ENCODE data around the gene CD164. TPM values are rescaled to one million over a fixed set of nuclear protein-coding genes. Genes with fewer than 3 reads are reported as not detected.

The CD164 gene
- total RNA-seq, 4 donors from 2014 or later: 284 to 415 (median 340) TPM

GRCh38 chr6:109321752-109322151, 60.5 kb downstream of the CD164 start:
- intact Hi-C loops (cut with DNase I): no loop called here
- Histone ChIP-seq H3K4me3 (replicated peaks in 1 of 3) (no peak overlapping the region), H3K4me1 (peaks cover 38 to 52% of the 10 kb centered on the region in 2 donors), H3K27me3 (no peaks in the 10 kb centered on the region), H3K36me3 (no peaks in the 10 kb centered on the region), H3K27ac (peak overlapping the region; percentile 55 to 63 (median 56)), H3K9me3 (no peaks in the 10 kb centered on the region)
- DNase-seq: peak; percentile 89
- WGBS, 2 donors: 31 to 44% methylated on average over 8 of the region's 8 CpGs
- TF ChIP-seq CTCF (IDR thresholded peaks at IDR 0.05): no peak
- no peak for TF ChIP-seq POLR2A (IDR thresholded peaks at IDR 0.05)

GRCh38 chr6:109320072-109320471, 62.2 kb downstream of the CD164 start:
- 91 to 93% methylated on average over 2 of the region's 2 CpGs for WGBS, 2 donors
- Histone ChIP-seq H3K36me3 (no peaks in the 10 kb centered on the region), H3K4me1 (peaks cover 38 to 52% of the 10 kb centered on the region in 2 donors), H3K27ac (peak overlapping the region in 1 of 3 donors; percentile 8), H3K9me3 (no peaks in the 10 kb centered on the region), H3K4me3 (replicated peaks in 1 of 3) (no peak overlapping the region), H3K27me3 (no peaks in the 10 kb centered on the region)
- intact Hi-C loops (cut with DNase I): no loop called here
- no peak for DNase-seq
- TF ChIP-seq POLR2A (IDR thresholded peaks at IDR 0.05) (no peak), CTCF (IDR thresholded peaks at IDR 0.05) (no peak)

GRCh38 chr6:109318328-109318876, 63.9 kb downstream of the CD164 start:
- no peak overlapping the region for H3K4me3 ChIP-seq (replicated peaks in 1 of 3)
- intact Hi-C loops (cut with DNase I): no loop called here
- WGBS, 2 donors: 19 to 53% methylated on average over 7 to 9 of the region's 11 CpGs
- TF ChIP-seq CTCF (IDR thresholded peaks at IDR 0.05) (no peak), POLR2A (IDR thresholded peaks at IDR 0.05) (no peak)
- peak overlapping the region; percentile 65 to 71 (median 71) for H3K27ac ChIP-seq
- DNase-seq: peak; percentile 40 to 56
- no peaks in the 10 kb centered on the region for H3K9me3 ChIP-seq
- peaks cover 38 to 47% of the 10 kb centered on the region in 2 donors for H3K4me1 ChIP-seq
- no peaks in the 10 kb centered on the region for H3K36me3 ChIP-seq
- no peaks in the 10 kb centered on the region for H3K27me3 ChIP-seq

GRCh38 chr6:109316909-109317308, 65.4 kb downstream of the CD164 start:
- 89 to 95% methylated on average over 5 of the region's 5 CpGs for WGBS, 2 donors
- H3K4me3 ChIP-seq (replicated peaks in 1 of 3): no peak overlapping the region
- no peaks in the 10 kb centered on the region for H3K9me3 ChIP-seq
- H3K4me1 ChIP-seq: peaks cover 25 to 35% of the 10 kb centered on the region in 2 donors
- DNase-seq: no peak
- intact Hi-C loops (cut with DNase I): no loop called here
- no peak for TF ChIP-seq POLR2A (IDR thresholded peaks at IDR 0.05)
- no peak for TF ChIP-seq CTCF (IDR thresholded peaks at IDR 0.05)
- H3K27ac ChIP-seq: no peak overlapping the region
- no peaks in the 10 kb centered on the region for H3K27me3 ChIP-seq
- no peaks in the 10 kb centered on the region for H3K36me3 ChIP-seq

Other genes with a start within 250 kb of the CD164 start
- 10 to 100 TPM; 20.1 to 31.2 (median 27.0) TPM for gene PPIL6, start 58.2 kb upstream of the CD164 start, total RNA-seq
- gene SMPD2, start 58.3 kb upstream of the CD164 start, total RNA-seq: 10 to 100 TPM; 11.2 to 60.9 (median 17.8) TPM
- 10 to 100 TPM; 14.3 to 33.6 (median 21.7) TPM for gene MICAL1, start 73.3 kb upstream of the CD164 start, total RNA-seq
- gene ZBTB24, start 100.8 kb upstream of the CD164 start, total RNA-seq: 10 to 100 TPM; 12.8 to 13.3 (median 12.9) TPM

Data from thyroid gland (tissue), 4 donors.